Skin epidermis (tissue), 12 donors: ENCODE measurements around the gene NDST3.

Experiments used
- H3K27ac ChIP-seq, 21 experiments: fragments of 200-600 bp; sonication (generic) in 11 of 21; one replicate each; pipeline ENCODE4 v1.5.0; 2020; ENCODE audit warnings: mild to moderate bottlenecking in 3 of 21, inconsistent platforms in 2 of 21, moderate library complexity in 2 of 21
- H3K4me3 ChIP-seq, 7 experiments: fragments of 200-600 bp; sonication (generic) in 2 of 7; one replicate each; pipeline ENCODE4 v1.5.0; 2020; ENCODE audit warnings: inconsistent platforms in 2 of 7, mild to moderate bottlenecking in 2 of 7, moderate library complexity in 1 of 7

NDST3 gene

DNA sequence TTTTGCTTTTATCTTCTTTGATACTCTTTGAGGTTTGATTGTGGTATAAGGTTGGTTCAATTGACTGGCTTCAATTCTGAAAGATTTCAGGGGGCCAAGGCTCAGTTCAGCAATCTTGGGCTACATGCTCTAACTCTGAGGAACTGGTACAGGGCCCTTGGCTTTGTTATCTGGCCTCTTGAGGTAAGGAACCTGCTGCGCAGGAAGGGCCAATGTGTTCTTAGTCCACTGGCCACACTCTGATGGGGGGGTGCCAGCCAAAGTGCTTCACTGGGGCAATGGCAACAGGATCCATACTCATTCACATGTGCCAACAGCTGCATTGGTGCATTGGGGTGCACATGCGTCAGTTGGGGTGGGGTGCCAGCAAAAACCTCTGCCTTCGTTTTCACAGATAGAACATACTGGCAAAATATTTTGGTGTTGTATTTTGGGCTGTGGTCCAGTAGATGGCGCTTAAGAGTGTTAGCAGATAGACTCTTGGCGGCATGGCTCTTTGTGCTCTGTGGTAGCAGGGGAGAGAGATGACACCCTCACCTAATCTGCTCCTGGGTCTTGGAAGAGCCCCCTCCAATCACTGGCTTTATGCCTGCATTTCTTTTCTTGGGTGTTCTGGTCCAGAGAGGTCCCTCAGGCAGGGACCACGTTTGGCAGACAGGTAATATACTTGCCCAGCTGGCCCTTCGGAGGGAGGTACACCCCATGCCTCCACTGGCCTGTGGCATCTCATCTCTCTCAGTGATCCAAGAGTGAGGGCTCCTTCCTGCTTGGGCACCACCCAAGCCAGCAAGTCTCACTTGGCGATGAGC is 42.9 kb downstream of the NDST3 start:
- H3K27ac ChIP-seq = no peak overlapping the region
- H3K4me3 ChIP-seq = no peak overlapping the region

- Histone ChIP-seq H3K27ac (no peak overlapping the region), H3K4me3 (no peak overlapping the region)
These were observed 43.5 kb downstream of the NDST3 start for GRCh38 chr4:118077767-118078105.

DNA sequence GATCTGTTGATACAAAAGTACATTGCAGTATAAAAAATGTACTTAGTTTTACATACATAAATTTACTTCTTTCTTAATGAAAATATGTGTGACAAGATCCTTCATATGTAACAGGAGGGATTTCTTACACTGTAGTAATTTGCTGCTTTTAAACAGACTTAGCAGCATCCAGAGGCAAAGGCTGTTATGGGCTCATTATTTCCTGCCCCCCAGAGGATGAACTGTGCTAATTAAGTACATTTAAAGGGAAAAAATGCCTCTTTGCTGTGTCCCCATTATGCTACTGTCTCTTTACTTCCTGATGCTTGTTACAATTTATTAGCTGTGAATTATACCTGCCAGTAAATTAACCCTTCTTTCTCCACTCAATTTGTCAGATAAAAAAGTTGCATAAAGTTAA is 47.1 kb downstream of the NDST3 start:
- no peak overlapping the region for H3K4me3 ChIP-seq
- no peak overlapping the region for H3K27ac ChIP-seq

GRCh38 chr4:118082182-118082581 is 47.9 kb downstream of the NDST3 start:
- Histone ChIP-seq H3K27ac (no peak overlapping the region), H3K4me3 (no peak overlapping the region)

DNA sequence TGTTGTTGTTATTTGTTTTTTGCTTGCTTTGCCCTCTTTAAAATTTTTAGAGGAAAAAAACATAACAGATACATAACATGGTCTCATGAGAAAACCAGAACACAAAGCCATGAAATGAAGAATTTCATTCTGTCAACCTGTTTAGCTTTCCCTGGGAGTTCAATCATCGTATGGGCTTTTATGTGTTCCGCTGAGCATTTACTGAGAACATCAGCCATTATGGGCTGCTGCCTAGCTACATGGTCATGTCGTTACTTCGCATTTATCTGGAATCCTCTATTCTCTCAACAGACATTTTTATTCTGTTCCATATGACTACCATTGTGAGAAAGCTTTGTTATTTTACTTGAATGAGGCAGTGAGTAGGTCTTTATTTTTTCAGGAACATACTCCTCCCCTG is 51.4 kb downstream of the NDST3 start:
- Histone ChIP-seq H3K27ac (no peak overlapping the region), H3K4me3 (no peak overlapping the region)

- H3K27ac ChIP-seq = no peak overlapping the region
- H3K4me3 ChIP-seq = no peak overlapping the region
These were observed 52.1 kb downstream of the NDST3 start for GRCh38 chr4:118086344-118086743.

DNA sequence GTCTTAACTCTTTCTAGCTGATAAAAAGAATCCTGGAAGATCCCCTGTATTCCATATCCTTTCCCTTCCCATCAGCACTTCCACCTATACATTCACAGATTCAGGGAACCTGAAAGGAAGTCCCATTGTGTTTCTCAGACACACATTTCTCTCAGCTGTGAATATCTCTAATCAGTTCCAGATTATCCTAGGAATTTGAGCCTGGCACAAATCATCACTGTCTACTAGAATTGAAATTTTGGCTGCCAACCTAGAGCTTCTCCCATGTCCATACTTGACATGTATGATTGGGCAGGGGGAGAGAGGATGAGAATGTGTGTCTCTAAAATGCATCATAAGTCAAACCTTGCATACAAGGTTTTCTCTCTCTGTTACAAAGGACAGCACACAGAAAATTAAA is 53.1 kb downstream of the NDST3 start:
- H3K27ac ChIP-seq = no peak overlapping the region
- H3K4me3 ChIP-seq = no peak overlapping the region

- Histone ChIP-seq H3K4me3 (no peak overlapping the region), H3K27ac (no peak overlapping the region)
These were observed 64.8 kb downstream of the NDST3 start for GRCh38 chr4:118099106-118099505.

DNA sequence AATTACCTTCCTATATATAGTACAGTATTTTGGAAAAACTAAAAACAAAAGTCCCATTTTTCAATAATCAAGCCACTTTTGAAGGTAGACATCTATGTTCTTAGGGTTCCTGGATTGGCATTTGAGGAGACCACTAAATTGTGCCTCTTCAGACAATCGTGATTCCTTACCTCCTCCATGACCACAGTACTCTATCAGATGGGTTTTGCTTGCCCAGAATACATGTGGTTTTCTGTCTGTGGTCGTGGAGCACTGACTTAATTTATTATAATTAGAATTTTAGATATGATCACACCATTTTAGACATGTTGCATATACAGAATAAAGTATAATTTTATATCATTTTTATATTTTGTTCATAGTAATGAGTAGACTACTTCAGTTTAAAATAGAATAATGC is 67.9 kb downstream of the NDST3 start:
- no peak overlapping the region for H3K27ac ChIP-seq
- no peak overlapping the region for H3K4me3 ChIP-seq

GRCh38 chr4:118112117-118113046 is 78.1 kb downstream of the NDST3 start:
- H3K27ac ChIP-seq = no peak overlapping the region

DNA sequence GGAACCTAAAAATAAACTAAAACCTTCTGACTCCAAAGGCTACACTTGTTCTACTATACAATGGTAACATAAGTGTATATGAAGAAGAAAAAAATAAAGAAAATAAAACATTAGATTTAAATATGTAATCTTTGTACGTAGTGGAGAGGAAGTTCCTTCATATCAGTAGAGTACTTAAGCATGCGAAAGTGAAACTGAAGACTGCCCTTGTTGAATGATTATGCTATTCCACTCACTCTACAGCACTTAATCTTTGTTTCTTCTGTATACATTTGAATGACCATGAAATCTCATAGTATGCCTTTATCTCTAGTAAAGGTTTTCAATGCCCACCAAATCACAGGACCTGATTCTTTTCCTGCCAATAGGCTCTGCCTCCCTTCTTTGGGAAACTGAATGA is 78.9 kb downstream of the NDST3 start:
- H3K4me3 ChIP-seq = no peak overlapping the region
- H3K27ac ChIP-seq = no peak overlapping the region

More at GRCh38 chr4:118112117-118113046, 78.1 kb downstream of the NDST3 start:
- H3K4me3 ChIP-seq = no peak overlapping the region

GRCh38 chr4:118114720-118115119 is 80.4 kb downstream of the NDST3 start:
- Histone ChIP-seq H3K27ac (no peak overlapping the region), H3K4me3 (no peak overlapping the region)

DNA sequence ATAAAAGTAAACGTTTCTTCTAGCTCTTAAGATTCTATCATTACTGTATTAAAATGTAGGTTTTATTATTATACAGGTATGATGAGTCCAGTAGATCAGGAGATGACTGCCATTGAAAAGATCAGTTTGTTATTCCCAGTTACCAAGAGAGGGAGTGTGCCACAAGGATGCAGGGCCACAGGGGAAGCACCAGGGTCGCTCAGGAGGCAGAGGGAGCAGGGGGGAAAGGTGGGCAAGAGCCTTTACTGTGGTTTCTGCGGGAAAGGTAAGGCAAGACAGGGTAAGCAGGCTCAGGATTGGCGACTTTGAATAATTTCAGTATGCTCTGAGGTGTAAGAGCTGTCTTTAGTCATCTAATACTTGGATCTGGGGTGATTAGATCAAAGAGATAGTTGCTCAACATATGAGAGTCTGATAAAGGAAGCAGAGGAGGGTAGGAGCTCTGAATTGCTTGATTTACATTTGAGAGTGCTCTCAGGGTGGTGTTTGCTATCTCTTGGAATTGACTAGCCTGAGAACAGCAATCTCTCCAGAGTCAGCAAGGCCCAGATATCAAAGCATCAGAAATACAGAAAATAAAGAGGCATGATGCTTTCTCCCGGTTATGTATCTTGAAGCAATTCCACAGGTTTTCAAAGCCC is 86.0 kb downstream of the NDST3 start:
- no peak overlapping the region for H3K27ac ChIP-seq
- no peak overlapping the region for H3K4me3 ChIP-seq

- Histone ChIP-seq H3K27ac (no peak overlapping the region), H3K4me3 (no peak overlapping the region)
These were observed 90.7 kb downstream of the NDST3 start for GRCh38 chr4:118124997-118125396.

- no peak overlapping the region for H3K27ac ChIP-seq
- H3K4me3 ChIP-seq = no peak overlapping the region
These were observed 105.0 kb downstream of the NDST3 start for GRCh38 chr4:118139241-118139640.

DNA sequence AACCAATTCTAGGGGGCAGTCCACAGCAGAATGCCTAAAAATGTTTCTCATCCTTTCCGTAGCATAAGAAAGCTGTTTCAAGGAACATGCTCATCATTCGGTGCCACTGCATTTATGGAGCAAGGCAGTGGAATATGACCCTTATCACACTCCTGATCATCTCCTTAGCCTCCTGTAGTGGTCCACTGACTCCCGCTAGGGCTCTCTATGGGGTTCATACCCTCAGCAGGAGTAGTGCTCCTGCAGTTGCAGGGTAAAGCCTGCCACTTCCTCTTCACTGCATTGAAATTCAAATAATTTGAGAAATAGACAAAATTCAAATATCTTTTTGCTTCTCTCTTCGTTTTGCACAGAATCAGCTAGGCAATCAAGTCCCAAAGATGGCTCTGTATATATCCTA is 107.0 kb downstream of the NDST3 start:
- no peak overlapping the region for H3K27ac ChIP-seq
- H3K4me3 ChIP-seq = no peak overlapping the region

GRCh38 chr4:118154649-118155048 is 120.4 kb downstream of the NDST3 start:
- Histone ChIP-seq H3K27ac (no peak overlapping the region), H3K4me3 (no peak overlapping the region)

DNA sequence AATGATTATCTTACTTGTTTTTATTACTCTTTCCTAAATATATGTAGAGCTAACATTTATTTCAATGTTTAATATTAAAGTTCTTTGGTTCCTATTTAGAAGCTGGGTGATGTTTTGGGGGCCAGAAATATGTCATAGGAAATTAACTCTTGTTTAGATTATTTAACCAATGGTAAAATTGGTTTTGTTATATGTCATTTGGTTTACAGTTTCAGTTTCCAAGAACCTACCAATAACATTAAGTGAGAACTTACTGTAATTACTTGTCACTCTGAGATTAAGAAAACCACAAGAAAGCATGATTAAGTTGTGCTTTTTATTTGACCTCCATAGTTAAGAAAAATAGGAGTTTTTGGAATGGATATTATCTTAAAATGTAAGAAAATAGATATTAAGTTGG is 121.2 kb downstream of the NDST3 start:
- H3K27ac ChIP-seq = no peak overlapping the region
- no peak overlapping the region for H3K4me3 ChIP-seq

GRCh38 chr4:118158763-118159375 is 124.6 kb downstream of the NDST3 start:
- no peak overlapping the region for H3K27ac ChIP-seq
- H3K4me3 ChIP-seq = no peak overlapping the region

DNA sequence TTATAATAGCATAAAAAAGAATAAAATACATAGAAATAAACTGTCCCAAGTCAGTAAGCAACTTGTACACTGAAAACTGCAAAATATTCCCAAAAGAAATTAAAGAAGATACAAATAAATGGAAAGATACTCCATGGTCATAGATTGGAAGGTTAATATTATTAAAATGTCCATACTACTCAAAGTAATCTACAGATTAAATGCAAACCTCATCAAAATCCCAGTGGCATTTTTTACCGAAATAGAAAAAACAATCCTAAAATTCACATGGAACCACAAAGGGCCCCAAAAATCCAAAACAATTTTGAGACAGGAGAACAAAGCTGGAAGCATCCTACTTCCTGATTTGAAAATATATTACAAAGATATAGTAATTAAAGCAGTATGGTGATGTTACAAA is 133.0 kb downstream of the NDST3 start:
- no peak overlapping the region for H3K4me3 ChIP-seq

More for the DNA sequence above, 133.0 kb downstream of the NDST3 start:
- no peak overlapping the region for H3K27ac ChIP-seq
